CD4-positive, alpha-beta memory T cell (primary cell): ENCODE results near the gene RHEBL1. TPM values are rescaled to one million over a fixed set of nuclear protein-coding genes. Genes with fewer than 3 reads are reported as not detected.

Source experiments
- CTCF ChIA-PET: fragments of 350-600 bp; sonication (Branson Sonifier 250); formaldehyde crosslinking; loops from one replicate; lab custom pipeline; 2021; ENCODE audit warnings: inconsistent platforms; ENCODE audit not compliant: partially characterized antibody; lab: Charles Lee
- POLR2A ChIA-PET: fragments of 350-600 bp; sonication (Branson Sonifier 250); formaldehyde crosslinking; loops from one replicate; lab custom pipeline; 2021; ENCODE audit not compliant: partially characterized antibody; lab: Charles Lee
- DNase-seq, 5 donors: peaks; one replicate each; pipeline versions ENCODE4 v3.0.0 to v3.0.0-alpha.2; 2020 to 2022; ENCODE audit warnings: mixed read lengths in 1 of 5
- H3K27ac ChIP-seq: one replicate; pipeline ENCODE4 v1.7.0; 2013; ENCODE audit warnings: low read depth, low read length
- H3K27me3 ChIP-seq: 2 replicates; pipeline ENCODE4 v1.7.0; 2013; ENCODE audit warnings: mild to moderate bottlenecking, low read length, moderate library complexity; ENCODE audit not compliant: insufficient read depth
- H3K36me3 ChIP-seq: 2 replicates; pipeline ENCODE4 v1.7.0; 2013; ENCODE audit warnings: mild to moderate bottlenecking, low read length, moderate library complexity; ENCODE audit not compliant: insufficient read depth
- H3K4me1 ChIP-seq: 2 replicates; pipeline ENCODE4 v1.7.0; 2013; ENCODE audit warnings: mild to moderate bottlenecking, low read length, moderate library complexity; ENCODE audit not compliant: insufficient read depth
- H3K4me3 ChIP-seq, 2 donors: one replicate each; pipeline ENCODE4 v1.7.0; 2013; ENCODE audit warnings: low read length in 2 of 2, mild to moderate bottlenecking in 1 of 2
- H3K9me3 ChIP-seq, 2 donors: one replicate each; pipeline ENCODE4 v1.7.0; 2013; ENCODE audit warnings: low read length in 2 of 2, control low read depth in 1 of 2; ENCODE audit not compliant: control insufficient read depth in 1 of 2
- H3K27ac Mint-ChIP-seq, 7 donors: one replicate each; pipeline ENCODE4 v1.8.0; 2020 to 2021; ENCODE audit warnings: mixed read lengths in 7 of 7, mild to moderate bottlenecking in 6 of 7, inconsistent platforms in 3 of 7, moderate library complexity in 3 of 7
- H3K27me3 Mint-ChIP-seq, 2 donors: one replicate each; pipeline ENCODE4 v1.8.0; 2020 to 2021; ENCODE audit warnings: mixed read lengths in 2 of 2
- H3K36me3 Mint-ChIP-seq, 2 donors: one replicate each; pipeline ENCODE4 v1.8.0; 2020 to 2021; ENCODE audit warnings: mixed read lengths in 2 of 2, inconsistent platforms in 1 of 2, mild to moderate bottlenecking in 1 of 2
- H3K4me1 Mint-ChIP-seq, 4 donors: one replicate each; pipeline ENCODE4 v1.8.0; 2020 to 2021; ENCODE audit warnings: mixed read lengths in 4 of 4, mild to moderate bottlenecking in 1 of 4
- H3K4me3 Mint-ChIP-seq, 8 donors: one replicate each; pipeline ENCODE4 v1.8.0; 2020 to 2021; ENCODE audit warnings: mixed read lengths in 8 of 8, mild to moderate bottlenecking in 7 of 8, moderate library complexity in 6 of 8, inconsistent platforms in 3 of 8
- H3K9me3 Mint-ChIP-seq, 8 donors: one replicate each; pipeline ENCODE4 v1.8.0; 2020 to 2021; ENCODE audit warnings: mixed read lengths in 8 of 8, mild to moderate bottlenecking in 5 of 8, inconsistent platforms in 3 of 8, moderate library complexity in 1 of 8
- intact Hi-C: fragments of 100-400 bp; cut with micrococcal nuclease; formaldehyde crosslinking; loops from one replicate; pipeline ENCODE4 v1.15.1; 2023
- polyA plus RNA-seq, 2 donors: library from polyadenylated mRNA; unstranded; fragments of 300-500 nt; fragmentation: Illumina TruSeq; gene quantifications; one replicate each; pipeline ENCODE4 v1.2.3, GENCODE V29; 2021
- total RNA-seq, 2 experiments: library from RNA; stranded (reverse); gene quantifications; one replicate each; pipeline ENCODE4 v1.2.3, GENCODE V29; 2021

Gene RHEBL1
- total and polyA plus RNA-seq, 4 experiments from 2014 or later = 2.7 to 10.5 (median 6.0) TPM

DNA sequence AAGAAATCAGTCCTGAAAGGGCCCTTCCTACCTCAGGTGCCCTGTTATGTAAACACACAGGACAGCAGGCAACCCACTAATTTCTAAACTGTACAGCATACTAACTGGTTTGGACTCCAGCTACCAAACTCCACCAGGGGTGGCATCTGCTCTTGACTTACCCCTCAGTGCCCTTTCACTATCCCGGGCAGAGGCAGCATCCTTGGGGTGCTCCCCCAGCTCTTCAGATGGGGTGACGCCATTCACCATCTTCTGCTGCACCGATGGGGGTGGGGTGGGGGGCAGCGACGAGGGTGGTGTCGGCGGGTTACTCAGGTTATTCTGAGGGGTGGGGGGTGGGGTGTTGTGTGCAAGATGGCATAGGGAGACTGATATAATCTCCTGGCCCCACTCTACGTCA, 39.7 kb downstream of the RHEBL1 start:
- Mint-ChIP-seq H3K27ac (peak overlapping the region in 4 of 7 donors; percentile 16 to 78 (median 53)), H3K36me3 (peaks cover 22 to 66% of the 10 kb centered on the region in 2 donors), H3K4me1 (peaks cover 0 to 3% (median 0%) of the 10 kb centered on the region in 4 donors), H3K9me3 (no peaks in the 10 kb centered on the region), H3K27me3 (no peaks in the 10 kb centered on the region), H3K4me3 (no peak overlapping the region)
- H3K27ac ChIP-seq = no peak overlapping the region
- H3K4me3 ChIP-seq = no peak overlapping the region
- ChIA-PET POLR2A (interaction anchor here (0.9 to 1.9 kb wide), 3 partner anchors 9 to 18 kb away, joined by 3 to 9 read pairs (median 6); no protein-coding TSS in a partner anchor), CTCF (interaction anchor here (1.4 to 2.2 kb wide), 6 partner anchors 10 to 215 kb away, joined by 3 to 14 read pairs (median 6); no protein-coding TSS in a partner anchor)
- intact Hi-C loops = no loop called here
- H3K36me3 ChIP-seq = peaks cover 67% of the 10 kb centered on the region
- no peak for DNase-seq
- H3K27me3 ChIP-seq = no peaks in the 10 kb centered on the region
- H3K9me3 ChIP-seq = no peaks in the 10 kb centered on the region
- H3K4me1 ChIP-seq = no peaks in the 10 kb centered on the region

- H3K9me3 Mint-ChIP-seq = no peaks in the 10 kb centered on the region
- peaks cover 0 to 3% (median 0%) of the 10 kb centered on the region in 4 donors for H3K4me1 Mint-ChIP-seq
- ChIA-PET POLR2A (interaction anchor here (0.8 to 1.9 kb wide), 2 partner anchors 8 to 19 kb away, joined by 3 to 9 read pairs; no protein-coding TSS in a partner anchor), CTCF (interaction anchor here (1.3 to 2.2 kb wide), 4 partner anchors 15 to 214 kb away, joined by 3 to 14 read pairs (median 4); no protein-coding TSS in a partner anchor)
- Histone ChIP-seq H3K36me3 (peaks cover 64% of the 10 kb centered on the region), H3K27ac (no peak overlapping the region), H3K9me3 (no peaks in the 10 kb centered on the region), H3K4me3 (no peak overlapping the region), H3K4me1 (no peaks in the 10 kb centered on the region), H3K27me3 (no peaks in the 10 kb centered on the region)
- peaks cover 28 to 64% of the 10 kb centered on the region in 2 donors for H3K36me3 Mint-ChIP-seq
- DNase-seq = no peak
- peak overlapping the region in 3 of 7 donors; percentile 22 to 66 (median 59) for H3K27ac Mint-ChIP-seq
- intact Hi-C loops = no loop called here
- H3K4me3 Mint-ChIP-seq = peak overlapping the region in 1 of 8 donors; percentile 10
- no peaks in the 10 kb centered on the region for H3K27me3 Mint-ChIP-seq
These were observed 41.0 kb downstream of the RHEBL1 start for GRCh38 chr12:49028666-49029275.

- Mint-ChIP-seq H3K36me3 (peaks cover 25 to 66% of the 10 kb centered on the region in 2 donors), H3K27me3 (no peaks in the 10 kb centered on the region), H3K27ac (peak overlapping the region; percentile 9 to 78 (median 57)), H3K4me3 (no peak overlapping the region), H3K9me3 (no peaks in the 10 kb centered on the region), H3K4me1 (peaks cover 0 to 3% (median 0%) of the 10 kb centered on the region in 4 donors)
- ChIA-PET CTCF (interaction anchor here (1.3 to 1.9 kb wide), 2 partner anchors 16 to 40 kb away, joined by 4 to 5 read pairs; no protein-coding TSS in a partner anchor), POLR2A (interaction anchor here (0.8 to 1.1 kb wide), 2 partner anchors 10 to 18 kb away, joined by 3 read pairs; no protein-coding TSS in a partner anchor)
- Histone ChIP-seq H3K9me3 (no peaks in the 10 kb centered on the region), H3K27ac (no peak overlapping the region), H3K27me3 (no peaks in the 10 kb centered on the region), H3K36me3 (peaks cover 58% of the 10 kb centered on the region), H3K4me1 (no peaks in the 10 kb centered on the region), H3K4me3 (no peak overlapping the region)
- no peak for DNase-seq
- intact Hi-C loops = no loop called here
These were observed 41.8 kb downstream of the RHEBL1 start for GRCh38 chr12:49027846-49028555.

DNA sequence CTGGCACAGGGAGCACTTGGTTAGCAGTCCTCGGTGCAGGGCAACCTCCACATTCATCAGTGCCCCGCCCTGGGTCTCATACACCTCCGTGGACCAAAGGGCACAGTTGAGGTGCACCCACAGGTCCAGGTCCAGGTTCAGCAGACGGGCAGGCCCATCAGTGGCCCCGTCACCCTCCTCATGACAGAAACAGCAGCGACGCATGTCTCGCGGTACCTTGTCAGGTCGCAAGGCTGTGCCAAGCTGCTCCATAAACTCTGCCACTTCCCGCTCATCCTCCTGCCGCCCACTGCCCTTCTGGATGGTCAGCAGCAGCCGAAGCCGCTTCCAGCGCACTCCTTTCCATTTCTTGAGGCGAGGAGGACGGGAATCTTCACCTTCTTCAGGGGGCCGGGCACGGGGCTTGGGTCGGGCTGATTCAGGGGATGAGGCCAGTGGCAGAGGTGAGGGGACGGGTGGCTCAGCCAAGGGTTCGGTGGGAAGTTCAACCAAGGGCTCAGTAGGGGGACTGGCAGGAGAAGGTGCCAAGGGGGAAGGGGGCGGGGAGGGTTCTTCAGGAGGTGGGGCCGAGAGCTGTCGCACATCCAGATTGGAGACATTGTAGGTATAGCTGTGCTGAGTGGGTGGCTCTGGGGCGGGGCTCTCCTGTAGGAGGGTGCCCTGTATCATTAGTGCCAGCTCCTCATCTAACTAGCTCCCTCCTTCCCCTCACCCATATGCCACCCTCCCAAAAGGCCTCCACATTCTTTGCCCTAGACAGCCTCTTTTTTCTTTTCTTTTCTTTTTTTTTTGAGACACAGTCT, 42.9 kb downstream of the RHEBL1 start:
- Mint-ChIP-seq H3K4me1 (peaks cover 0 to 3% (median 0%) of the 10 kb centered on the region in 4 donors), H3K4me3 (peak overlapping the region in 1 of 8 donors; percentile 36), H3K27ac (peak overlapping the region in 2 of 7 donors; percentile 36 to 65), H3K36me3 (peaks cover 28 to 69% of the 10 kb centered on the region in 2 donors), H3K27me3 (no peaks in the 10 kb centered on the region), H3K9me3 (no peaks in the 10 kb centered on the region)
- CTCF ChIA-PET = interaction anchor here (1.9 kb wide), 1 partner anchor 39 kb away, joined by 5 read pairs; no protein-coding TSS in a partner anchor
- no peaks in the 10 kb centered on the region for H3K9me3 ChIP-seq
- POLR2A ChIA-PET = no interaction called here
- H3K4me3 ChIP-seq = no peak overlapping the region
- no peak overlapping the region for H3K27ac ChIP-seq
- H3K36me3 ChIP-seq = peaks cover 56% of the 10 kb centered on the region
- no peaks in the 10 kb centered on the region for H3K27me3 ChIP-seq
- no peak for DNase-seq
- H3K4me1 ChIP-seq = no peaks in the 10 kb centered on the region
- intact Hi-C loops = no loop called here

DNA sequence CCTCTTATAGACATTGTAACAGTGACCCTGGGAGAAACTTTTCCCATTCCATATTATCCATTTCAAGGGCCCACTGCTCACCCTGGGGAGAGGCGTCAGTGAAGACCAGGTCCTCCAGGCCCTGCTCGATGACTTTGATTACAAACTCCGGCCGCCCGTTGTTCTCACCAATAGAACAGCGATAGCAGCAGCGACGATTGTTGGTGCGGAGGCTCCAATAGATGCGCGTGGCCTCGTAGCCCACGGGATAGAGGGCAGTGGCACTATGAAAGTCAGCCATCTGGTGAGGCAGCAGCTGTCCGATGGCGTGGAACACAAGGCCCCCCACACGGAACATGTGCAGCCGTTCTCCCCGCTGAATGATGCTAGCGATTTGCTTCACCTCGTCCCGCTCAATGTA, 43.7 kb downstream of the RHEBL1 start:
- ChIA-PET POLR2A (no interaction called here), CTCF (interaction anchor here (1.0 kb wide), 1 partner anchor 18 kb away, joined by 3 read pairs; no protein-coding TSS in a partner anchor)
- no peak overlapping the region for H3K4me3 ChIP-seq
- peaks cover 31 to 72% of the 10 kb centered on the region in 2 donors for H3K36me3 Mint-ChIP-seq
- no peaks in the 10 kb centered on the region for H3K27me3 ChIP-seq
- H3K9me3 ChIP-seq = no peaks in the 10 kb centered on the region
- H3K27me3 Mint-ChIP-seq = no peaks in the 10 kb centered on the region
- no peaks in the 10 kb centered on the region for H3K9me3 Mint-ChIP-seq
- DNase-seq = no peak
- intact Hi-C loops = no loop called here
- no peaks in the 10 kb centered on the region for H3K4me1 ChIP-seq
- peak overlapping the region in 4 of 7 donors; percentile 35 to 65 (median 36) for H3K27ac Mint-ChIP-seq
- H3K27ac ChIP-seq = no peak overlapping the region
- peaks cover 60% of the 10 kb centered on the region for H3K36me3 ChIP-seq
- H3K4me1 Mint-ChIP-seq = peaks cover 0 to 3% (median 0%) of the 10 kb centered on the region in 4 donors
- peak overlapping the region in 1 of 8 donors; percentile 36 for H3K4me3 Mint-ChIP-seq

DNA sequence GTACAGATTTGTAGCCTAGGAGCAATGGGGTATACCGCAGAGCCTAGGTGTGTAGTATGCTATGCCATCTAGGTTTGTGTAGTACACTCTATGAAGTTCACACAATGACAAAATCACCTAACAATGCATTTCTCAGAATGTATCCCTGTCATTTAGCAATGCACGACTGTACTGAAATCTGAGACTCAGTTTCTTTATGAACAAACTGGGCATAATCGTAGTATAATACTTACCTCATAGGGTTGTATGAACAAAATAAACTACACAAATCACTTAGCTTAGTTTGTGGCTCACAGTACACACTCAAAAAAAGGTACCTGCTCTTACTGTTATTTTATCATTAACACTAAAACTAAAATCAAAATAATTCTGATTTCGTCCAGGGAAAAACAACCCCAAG, 44.3 kb downstream of the RHEBL1 start:
- peaks cover 60% of the 10 kb centered on the region for H3K36me3 ChIP-seq
- H3K4me1 ChIP-seq = no peaks in the 10 kb centered on the region
- H3K27ac ChIP-seq = no peak overlapping the region
- Mint-ChIP-seq H3K36me3 (peaks cover 31 to 73% of the 10 kb centered on the region in 2 donors), H3K4me1 (peaks cover 0 to 2% (median 0%) of the 10 kb centered on the region in 4 donors), H3K27ac (peak overlapping the region in 1 of 7 donors; percentile 3), H3K27me3 (no peaks in the 10 kb centered on the region), H3K4me3 (no peak overlapping the region), H3K9me3 (no peaks in the 10 kb centered on the region)
- intact Hi-C loops = no loop called here
- H3K27me3 ChIP-seq = no peaks in the 10 kb centered on the region
- no peak overlapping the region for H3K4me3 ChIP-seq
- POLR2A ChIA-PET = no interaction called here
- CTCF ChIA-PET = interaction anchor here (1.0 kb wide), 1 partner anchor 18 kb away, joined by 3 read pairs; no protein-coding TSS in a partner anchor
- no peaks in the 10 kb centered on the region for H3K9me3 ChIP-seq
- DNase-seq = no peak
